ENCODE data around the gene IFNLR1.

IFNLR1 gene

GRCh38 chr1:24110642-24111261 is 76.3 kb downstream of the IFNLR1 start:
- no peak overlapping the region for H3K4me3 ChIP-seq (ENCODE audit: low read depth, low read length)
- no peaks in the 10 kb centered on the region for H3K27me3 ChIP-seq (ENCODE audit: insufficient read depth, low read depth, severe bottlenecking)
- no peaks in the 10 kb centered on the region for H3K9me3 ChIP-seq (ENCODE audit: severe bottlenecking)
- H3K36me3 ChIP-seq, result no peaks in the 10 kb centered on the region
- no peak for DNase-seq
- TF ChIP-seq CTCF (IDR thresholded peaks at IDR 0.05; ENCODE audit: low read depth, low read length), result no peak
- no peak overlapping the region for H3K27ac ChIP-seq

- no peaks in the 10 kb centered on the region for H3K27me3 ChIP-seq (ENCODE audit: insufficient read depth, low read depth, severe bottlenecking)
- no peaks in the 10 kb centered on the region for H3K36me3 ChIP-seq
- DNase-seq, result no peak
- no peak overlapping the region for H3K4me3 ChIP-seq (ENCODE audit: low read depth, low read length)
- TF ChIP-seq CTCF (IDR thresholded peaks at IDR 0.05; ENCODE audit: low read depth, low read length), result no peak
- no peaks in the 10 kb centered on the region for H3K9me3 ChIP-seq (ENCODE audit: severe bottlenecking)
- no peak overlapping the region for H3K27ac ChIP-seq
Measured at GRCh38 chr1:24109686-24110475, 77.2 kb downstream of the IFNLR1 start.

GRCh38 chr1:24109166-24109483 is 78.0 kb downstream of the IFNLR1 start:
- no peaks in the 10 kb centered on the region for H3K27me3 ChIP-seq (ENCODE audit: insufficient read depth, low read depth, severe bottlenecking)
- no peak for DNase-seq
- TF ChIP-seq CTCF (IDR thresholded peaks at IDR 0.05; ENCODE audit: low read depth, low read length), result no peak
- H3K9me3 ChIP-seq (ENCODE audit: severe bottlenecking), result no peaks in the 10 kb centered on the region
- H3K27ac ChIP-seq, result no peak overlapping the region
- no peaks in the 10 kb centered on the region for H3K36me3 ChIP-seq
- H3K4me3 ChIP-seq (ENCODE audit: low read depth, low read length), result no peak overlapping the region

- no peaks in the 10 kb centered on the region for H3K27me3 ChIP-seq (ENCODE audit: insufficient read depth, low read depth, severe bottlenecking)
- H3K9me3 ChIP-seq (ENCODE audit: severe bottlenecking), result no peaks in the 10 kb centered on the region
- DNase-seq, result no peak
- no peak overlapping the region for H3K4me3 ChIP-seq (ENCODE audit: low read depth, low read length)
- H3K36me3 ChIP-seq, result no peaks in the 10 kb centered on the region
- no peak for TF ChIP-seq CTCF (IDR thresholded peaks at IDR 0.05; ENCODE audit: low read depth, low read length)
- H3K27ac ChIP-seq, result no peak overlapping the region
Measured at GRCh38 chr1:24108334-24109165, 78.5 kb downstream of the IFNLR1 start.

- DNase-seq, result no peak
- no peak for TF ChIP-seq CTCF (IDR thresholded peaks at IDR 0.05; ENCODE audit: low read depth, low read length)
- Histone ChIP-seq H3K27me3 (ENCODE audit: insufficient read depth, low read depth, severe bottlenecking) (no peaks in the 10 kb centered on the region), H3K4me3 (ENCODE audit: low read depth, low read length) (no peak overlapping the region), H3K9me3 (ENCODE audit: severe bottlenecking) (no peaks in the 10 kb centered on the region), H3K36me3 (no peaks in the 10 kb centered on the region), H3K27ac (no peak overlapping the region)
Measured at GRCh38 chr1:24107462-24108138, 79.5 kb downstream of the IFNLR1 start.

All from WERI-Rb-1 (cell line).